Upper lobe of left lung (tissue), 4 donors: ENCODE results near the gene CLMP.

Experiments used
- EP300 ChIP-seq, 4 donors: sonication (generic); formaldehyde crosslinking; IDR thresholded peaks; one replicate each; pipeline ENCODE4 v1.5.1; 2017; ENCODE audit warnings: antibody characterized with exemption in 4 of 4, control low read depth in 2 of 4
- POLR2AphosphoS5 ChIP-seq, 2 donors: sonication (generic); formaldehyde crosslinking; IDR thresholded peaks; one replicate each; pipeline ENCODE4 v1.5.1; 2017; ENCODE audit warnings: antibody characterized with exemption in 2 of 2
- TF ChIP-seq, protein P1 (sequence below), 6 experiments: fragments of 450-650 bp in 4 of 6; fragments of 200-600 bp in 2 of 6; sonication (generic) in 2 of 6; IDR thresholded peaks; one replicate each; pipeline ENCODE4 v1.5.1; 2016 to 2019; ENCODE audit warnings: antibody characterized with exemption in 6 of 6

DNA sequence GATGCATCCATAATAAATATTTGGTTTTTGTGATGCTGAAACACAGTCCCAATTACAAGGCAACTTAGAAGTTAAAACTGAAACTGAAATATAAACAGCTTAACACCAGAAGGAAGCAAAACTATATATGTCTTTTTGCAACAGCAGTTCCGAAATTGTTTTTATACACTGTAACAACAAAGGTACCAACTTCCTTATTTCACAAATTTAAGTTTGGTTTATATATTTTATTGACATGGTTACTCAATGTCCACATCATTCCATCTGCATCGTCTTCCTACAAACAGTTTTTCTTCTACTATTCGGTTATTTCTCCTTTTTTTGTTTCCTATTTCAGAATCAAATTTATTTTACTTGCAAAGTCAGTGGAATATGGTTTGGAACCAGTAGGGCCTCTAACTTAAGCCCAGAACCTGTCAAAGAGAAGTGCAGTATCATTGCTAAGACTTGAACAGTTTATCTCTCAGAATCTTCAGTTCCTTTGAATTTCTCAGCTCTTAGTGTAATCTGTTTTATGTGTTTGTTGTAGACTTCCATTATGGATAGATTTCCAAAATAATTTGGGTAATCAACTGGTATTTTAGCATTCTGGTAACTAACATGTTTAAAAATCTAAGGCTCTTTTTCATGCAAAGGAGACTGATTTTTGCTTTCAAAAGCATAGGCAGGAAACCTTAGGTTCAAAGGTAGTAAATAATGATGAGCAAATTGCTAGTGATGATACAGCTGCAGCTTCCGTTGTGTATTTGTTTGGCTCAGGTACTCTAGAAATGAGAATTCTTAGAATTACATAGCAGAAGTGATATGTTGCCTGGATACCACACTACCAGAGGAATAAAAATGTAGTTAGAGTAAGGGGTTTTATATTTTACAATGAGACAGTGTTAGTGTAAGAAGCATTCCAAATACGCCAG is 124.9 kb downstream of the CLMP start:
- TF ChIP-seq EP300 (IDR thresholded peaks at IDR 0.05) (no peak), POLR2AphosphoS5 (IDR thresholded peaks at IDR 0.05) (no peak)
- TF ChIP-seq, protein P1, sequence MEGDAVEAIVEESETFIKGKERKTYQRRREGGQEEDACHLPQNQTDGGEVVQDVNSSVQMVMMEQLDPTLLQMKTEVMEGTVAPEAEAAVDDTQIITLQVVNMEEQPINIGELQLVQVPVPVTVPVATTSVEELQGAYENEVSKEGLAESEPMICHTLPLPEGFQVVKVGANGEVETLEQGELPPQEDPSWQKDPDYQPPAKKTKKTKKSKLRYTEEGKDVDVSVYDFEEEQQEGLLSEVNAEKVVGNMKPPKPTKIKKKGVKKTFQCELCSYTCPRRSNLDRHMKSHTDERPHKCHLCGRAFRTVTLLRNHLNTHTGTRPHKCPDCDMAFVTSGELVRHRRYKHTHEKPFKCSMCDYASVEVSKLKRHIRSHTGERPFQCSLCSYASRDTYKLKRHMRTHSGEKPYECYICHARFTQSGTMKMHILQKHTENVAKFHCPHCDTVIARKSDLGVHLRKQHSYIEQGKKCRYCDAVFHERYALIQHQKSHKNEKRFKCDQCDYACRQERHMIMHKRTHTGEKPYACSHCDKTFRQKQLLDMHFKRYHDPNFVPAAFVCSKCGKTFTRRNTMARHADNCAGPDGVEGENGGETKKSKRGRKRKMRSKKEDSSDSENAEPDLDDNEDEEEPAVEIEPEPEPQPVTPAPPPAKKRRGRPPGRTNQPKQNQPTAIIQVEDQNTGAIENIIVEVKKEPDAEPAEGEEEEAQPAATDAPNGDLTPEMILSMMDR (IDR thresholded peaks at IDR 0.05), result no peak
